Thoracic aorta (tissue), 2 donors: ENCODE measurements around the gene ID3. TPM values are rescaled to one million over a fixed set of nuclear protein-coding genes. Genes with fewer than 3 reads are reported as not detected.

Experiments
- ATAC-seq: fragments of 150-250 bp; one replicate; pipeline ENCODE4 v1.8.0; 2017; ENCODE audit warnings: low read depth; ENCODE audit not compliant: insufficient number of reproducible peaks, low FRiP score
- DNase-seq: peaks from one replicate; pipeline ENCODE4 v3.0.0-alpha.2; 2020; ENCODE audit warnings: low spot score
- H3K27ac ChIP-seq, 2 donors: fragments of 200-600 bp; sonication (generic); 1 replicate in 1 of 2; 2 replicates in 1 of 2; pipeline ENCODE4 v1.5.1; 2016; ENCODE audit warnings: mild to moderate bottlenecking in 2 of 2, moderate library complexity in 2 of 2
- H3K27me3 ChIP-seq: fragments of 200-600 bp; sonication (generic); replicated peaks from 2 replicates; pipeline ENCODE4 v1.6.0; 2016; ENCODE audit warnings: mild to moderate bottlenecking; ENCODE audit not compliant: insufficient read depth
- H3K36me3 ChIP-seq: fragments of 200-600 bp; sonication (generic); one replicate; pipeline ENCODE4 v1.5.1; 2016
- H3K4me1 ChIP-seq, 2 donors: fragments of 200-600 bp; sonication (generic); 1 replicate in 1 of 2; 2 replicates in 1 of 2; pipeline versions ENCODE4 v1.5.1 to v1.6.0; 2016; ENCODE audit warnings: low read depth in 2 of 2, mild to moderate bottlenecking in 1 of 2; ENCODE audit not compliant: control insufficient read depth in 1 of 2
- H3K4me3 ChIP-seq: fragments of 200-600 bp; sonication (generic); 2 replicates; pipeline ENCODE4 v1.5.1; 2016; ENCODE audit warnings: mild to moderate bottlenecking
- H3K9me3 ChIP-seq: fragments of 200-600 bp; sonication (generic); 2 replicates; pipeline ENCODE4 v1.5.1; 2016
- CTCF ChIP-seq: fragments of 200-600 bp; sonication (generic); IDR thresholded peaks from one replicate; pipeline ENCODE4 v1.5.1; 2019; ENCODE audit warnings: antibody characterized with exemption
- total RNA-seq, 2 donors: library from RNA; depleted of rRNA; stranded (reverse); fragments of >200 nt; gene quantifications; one replicate each; pipeline versions ENCODE4 v1.1.0 to v1.2.3, GENCODE V29; 2016

ID3 gene
- total RNA-seq, 2 donors from 2014 or later: 309 to 692 TPM

GRCh38 chr1:23509896-23510295 is 49.4 kb downstream of the ID3 start:
- Histone ChIP-seq H3K36me3 (no peaks in the 10 kb centered on the region), H3K4me1 (no peaks in the 10 kb centered on the region), H3K9me3 (no peaks in the 10 kb centered on the region), H3K4me3 (no peak overlapping the region), H3K27me3 (no peaks in the 10 kb centered on the region), H3K27ac (no peak overlapping the region)
- ATAC-seq (no peak), DNase-seq (no peak)
- no peak for TF ChIP-seq CTCF

Other genes starting within 250 kb of the ID3 start
- gene HNRNPR, start 215.2 kb downstream of the ID3 start, total RNA-seq: 10 to 100 TPM; 56.3 to 97.3 TPM
- 10 to 100 TPM in 1 of 2 donors, 1 to 10 TPM in 1; 9.3 to 17.6 TPM for gene ZNF436, start 189.7 kb downstream of the ID3 start, total RNA-seq
- gene TCEA3, start 134.8 kb downstream of the ID3 start, total RNA-seq: 10 to 100 TPM; 22.2 to 39.5 TPM
- gene ASAP3, start 75.3 kb downstream of the ID3 start, total RNA-seq: 10 to 100 TPM; 28.2 to 50.4 TPM
- gene E2F2, start 28.3 kb downstream of the ID3 start, total RNA-seq: under 1 TPM; 0.14 to 0.35 TPM
- 100 to 1,000 TPM; 433 to 469 TPM for gene RPL11, start 132.3 kb upstream of the ID3 start, total RNA-seq
- gene ELOA, start 184.0 kb upstream of the ID3 start, total RNA-seq: 10 to 100 TPM; 23.3 to 40.6 TPM
- 10 to 100 TPM; 42.9 to 57.0 TPM for gene PITHD1, start 218.9 kb upstream of the ID3 start, total RNA-seq
- 10 to 100 TPM; 29.6 to 37.2 TPM for gene LYPLA2, start 231.6 kb upstream of the ID3 start, total RNA-seq
- 10 to 100 TPM in 1 of 2 donors, 1 to 10 TPM in 1; 8.3 to 10.0 TPM for gene GALE, start 241.3 kb upstream of the ID3 start, total RNA-seq